IPS-18c (cell line): ENCODE results near the gene RNF208.
"Not testable (repeated sequence)": the region's sequence is repeated elsewhere in the genome, so short reads cannot be mapped to it uniquely, and the experiment has no call there.

Source experiments
- H3K4me3 ChIP-seq: 2 replicates; pipeline ENCODE4 v1.7.0; 2013; ENCODE audit warnings: low read depth, mild to moderate bottlenecking, low read length, moderate library complexity; ENCODE audit not compliant: insufficient read depth
- H3K9me3 ChIP-seq: one replicate; pipeline ENCODE4 v1.6.1; 2013; ENCODE audit warnings: mild to moderate bottlenecking, low read length, moderate library complexity; ENCODE audit not compliant: control insufficient read depth, insufficient read depth

Gene RNF208

GRCh38 chr9:137222190-137223077 lies at the start of gene RNF208:
Gene RNF208, minus strand, starts transcription at chr9:137222240. Its CDS starts 1,028 bp downstream, at chr9:137221212.
- Histone ChIP-seq H3K4me3 (peak within 1 kb of the TSS; percentile 66), H3K9me3 (peaks cover 2% of the 10 kb centered on the region)

- H3K9me3 ChIP-seq: no peaks in the 10 kb centered on the region
- no peak overlapping the region for H3K4me3 ChIP-seq
Measured at GRCh38 chr9:137271696-137272076, 49.6 kb upstream of the RNF208 start.

- no peaks in the 10 kb centered on the region for H3K9me3 ChIP-seq
- no peak overlapping the region for H3K4me3 ChIP-seq
Measured at GRCh38 chr9:137270929-137271695, 49.1 kb upstream of the RNF208 start.

GRCh38 chr9:137269231-137269772 lies 47.3 kb upstream of the RNF208 start:
- no peak overlapping the region for H3K4me3 ChIP-seq
- H3K9me3 ChIP-seq: no peaks in the 10 kb centered on the region

GRCh38 chr9:137268538-137269201 lies 46.6 kb upstream of the RNF208 start:
- Histone ChIP-seq H3K9me3 (no peaks in the 10 kb centered on the region), H3K4me3 (no peak overlapping the region)

- Histone ChIP-seq H3K4me3 (no peak overlapping the region), H3K9me3 (no peaks in the 10 kb centered on the region)
Measured at GRCh38 chr9:137267933-137268355, 45.9 kb upstream of the RNF208 start.

GRCh38 chr9:137266585-137267453 lies 44.8 kb upstream of the RNF208 start:
- no peak overlapping the region for H3K4me3 ChIP-seq
- no peaks in the 10 kb centered on the region for H3K9me3 ChIP-seq

GRCh38 chr9:137266162-137266527 lies 44.1 kb upstream of the RNF208 start:
- Histone ChIP-seq H3K9me3 (no peaks in the 10 kb centered on the region), H3K4me3 (no peak overlapping the region)

- Histone ChIP-seq H3K9me3 (no peaks in the 10 kb centered on the region), H3K4me3 (no peak overlapping the region)
Measured at GRCh38 chr9:137265496-137266161, 43.6 kb upstream of the RNF208 start.

- no peak overlapping the region for H3K4me3 ChIP-seq
- H3K9me3 ChIP-seq: no peaks in the 10 kb centered on the region
Measured at GRCh38 chr9:137264067-137264466, 42.0 kb upstream of the RNF208 start.

GRCh38 chr9:137263506-137263905 lies 41.5 kb upstream of the RNF208 start:
- H3K4me3 ChIP-seq: no peak overlapping the region
- no peaks in the 10 kb centered on the region for H3K9me3 ChIP-seq

GRCh38 chr9:137262909-137263285 lies 40.9 kb upstream of the RNF208 start:
- Histone ChIP-seq H3K4me3 (no peak overlapping the region), H3K9me3 (no peaks in the 10 kb centered on the region)

- not testable (repeated sequence) for H3K4me3 ChIP-seq, H3K9me3 ChIP-seq
Measured at GRCh38 chr9:137262173-137262908, 40.3 kb upstream of the RNF208 start.

GRCh38 chr9:137256856-137257255 lies 34.8 kb upstream of the RNF208 start:
- H3K4me3 ChIP-seq: no peak overlapping the region
- no peaks in the 10 kb centered on the region for H3K9me3 ChIP-seq

GRCh38 chr9:137256362-137256761 lies 34.3 kb upstream of the RNF208 start:
- H3K4me3 ChIP-seq: peak overlapping the region; percentile 89

More at GRCh38 chr9:137256362-137256761, 34.3 kb upstream of the RNF208 start:
- no peaks in the 10 kb centered on the region for H3K9me3 ChIP-seq
